Nephron progenitor cell (in vitro differentiated cells): ENCODE data around the gene TTLL11.

Experiments used
- DNase-seq: peaks from one replicate; pipeline ENCODE4 v3.0.0; 2021
- H3K27ac Mint-ChIP-seq: 2 replicates; pipeline ENCODE4 v1.8.0; 2021; ENCODE audit warnings: mild to moderate bottlenecking, moderate library complexity, mixed read lengths
- H3K27me3 Mint-ChIP-seq: 2 replicates; pipeline ENCODE4 v1.8.0; 2021; ENCODE audit warnings: mild to moderate bottlenecking, low read depth, mixed read lengths; ENCODE audit not compliant: poor library complexity
- H3K36me3 Mint-ChIP-seq: 2 replicates; pipeline ENCODE4 v1.8.0; 2021; ENCODE audit warnings: low read depth, mixed read lengths
- H3K4me1 Mint-ChIP-seq: 2 replicates; pipeline ENCODE4 v1.8.0; 2021; ENCODE audit warnings: mixed read lengths
- H3K4me3 Mint-ChIP-seq: 2 replicates; pipeline ENCODE4 v1.8.0; 2021; ENCODE audit warnings: mild to moderate bottlenecking, moderate library complexity, mixed read lengths
- H3K9me3 Mint-ChIP-seq: 2 replicates; pipeline ENCODE4 v1.8.0; 2021; ENCODE audit warnings: mild to moderate bottlenecking, moderate library complexity, mixed read lengths
- TF ChIP-seq, protein P1 (sequence below): fragments of 200-600 bp; sonication (generic); IDR thresholded peaks from 2 replicates; pipeline ENCODE4 v1.5.0; 2021; ENCODE audit warnings: antibody characterized with exemption

Gene TTLL11

DNA sequence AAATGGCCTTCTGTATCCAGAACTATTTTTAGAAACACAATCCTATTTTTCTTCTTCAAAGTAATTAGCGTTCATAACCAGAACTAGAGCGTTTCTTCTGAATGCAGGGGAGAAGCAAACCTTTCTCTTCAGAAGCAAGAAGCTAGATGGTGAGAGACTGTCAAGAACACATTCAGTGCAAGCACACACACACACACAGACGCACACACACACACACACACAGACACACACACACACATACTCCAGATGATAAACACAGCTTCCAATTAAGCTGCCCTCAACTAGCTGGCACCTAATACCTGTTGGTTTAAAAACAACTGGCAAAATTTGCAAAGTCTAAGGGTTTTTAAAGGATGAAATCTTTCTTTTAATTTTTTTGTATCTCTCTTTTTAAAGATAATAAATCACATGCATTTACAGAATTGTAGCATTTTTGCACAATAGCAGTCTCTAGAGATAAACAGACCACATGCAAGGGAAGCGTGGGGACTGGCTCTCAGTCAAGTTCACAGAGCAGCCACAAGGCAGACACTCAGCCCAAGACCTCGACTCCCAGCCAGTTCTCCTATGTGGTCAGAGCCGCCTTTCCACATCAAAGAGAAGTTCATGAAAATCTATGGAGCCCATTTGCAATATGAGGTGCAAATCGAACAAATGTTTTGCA, 138.5 kb downstream of the TTLL11 start:
- Mint-ChIP-seq H3K4me3 (no peak overlapping the region), H3K27ac (no peak overlapping the region), H3K36me3 (no peaks in the 10 kb centered on the region), H3K27me3 (peaks cover 12% of the 10 kb centered on the region), H3K9me3 (no peaks in the 10 kb centered on the region), H3K4me1 (peaks cover 5% of the 10 kb centered on the region)
- DNase-seq, result no peak
- TF ChIP-seq, protein P1, sequence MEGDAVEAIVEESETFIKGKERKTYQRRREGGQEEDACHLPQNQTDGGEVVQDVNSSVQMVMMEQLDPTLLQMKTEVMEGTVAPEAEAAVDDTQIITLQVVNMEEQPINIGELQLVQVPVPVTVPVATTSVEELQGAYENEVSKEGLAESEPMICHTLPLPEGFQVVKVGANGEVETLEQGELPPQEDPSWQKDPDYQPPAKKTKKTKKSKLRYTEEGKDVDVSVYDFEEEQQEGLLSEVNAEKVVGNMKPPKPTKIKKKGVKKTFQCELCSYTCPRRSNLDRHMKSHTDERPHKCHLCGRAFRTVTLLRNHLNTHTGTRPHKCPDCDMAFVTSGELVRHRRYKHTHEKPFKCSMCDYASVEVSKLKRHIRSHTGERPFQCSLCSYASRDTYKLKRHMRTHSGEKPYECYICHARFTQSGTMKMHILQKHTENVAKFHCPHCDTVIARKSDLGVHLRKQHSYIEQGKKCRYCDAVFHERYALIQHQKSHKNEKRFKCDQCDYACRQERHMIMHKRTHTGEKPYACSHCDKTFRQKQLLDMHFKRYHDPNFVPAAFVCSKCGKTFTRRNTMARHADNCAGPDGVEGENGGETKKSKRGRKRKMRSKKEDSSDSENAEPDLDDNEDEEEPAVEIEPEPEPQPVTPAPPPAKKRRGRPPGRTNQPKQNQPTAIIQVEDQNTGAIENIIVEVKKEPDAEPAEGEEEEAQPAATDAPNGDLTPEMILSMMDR, result no peak

DNA sequence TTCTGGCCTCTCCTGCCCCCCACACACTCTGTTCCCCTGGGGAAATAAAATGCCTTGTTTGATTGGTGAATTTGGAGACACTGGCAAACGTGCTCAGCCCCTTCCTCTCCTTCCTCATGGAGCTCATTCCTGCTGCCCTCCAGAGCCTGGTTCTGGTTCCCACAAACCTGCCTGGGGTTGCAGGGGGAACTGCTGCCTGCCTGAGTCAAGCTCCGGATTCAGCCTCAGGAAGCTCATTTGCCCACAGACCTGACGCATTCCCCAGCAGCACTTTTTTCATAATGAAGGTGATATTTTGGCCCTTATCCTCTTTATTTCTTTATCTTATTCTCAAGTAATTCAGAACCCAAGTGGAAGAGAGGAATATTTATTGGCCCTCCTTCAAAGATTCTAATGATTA, 140.5 kb downstream of the TTLL11 start:
- H3K36me3 Mint-ChIP-seq, result no peaks in the 10 kb centered on the region
- TF ChIP-seq, protein P1, result no peak
- H3K4me1 Mint-ChIP-seq, result peaks cover 5% of the 10 kb centered on the region
- no peak overlapping the region for H3K4me3 Mint-ChIP-seq
- DNase-seq, result no peak
- H3K27ac Mint-ChIP-seq, result no peak overlapping the region
- H3K9me3 Mint-ChIP-seq, result no peaks in the 10 kb centered on the region
- H3K27me3 Mint-ChIP-seq, result peaks cover 16% of the 10 kb centered on the region

DNA sequence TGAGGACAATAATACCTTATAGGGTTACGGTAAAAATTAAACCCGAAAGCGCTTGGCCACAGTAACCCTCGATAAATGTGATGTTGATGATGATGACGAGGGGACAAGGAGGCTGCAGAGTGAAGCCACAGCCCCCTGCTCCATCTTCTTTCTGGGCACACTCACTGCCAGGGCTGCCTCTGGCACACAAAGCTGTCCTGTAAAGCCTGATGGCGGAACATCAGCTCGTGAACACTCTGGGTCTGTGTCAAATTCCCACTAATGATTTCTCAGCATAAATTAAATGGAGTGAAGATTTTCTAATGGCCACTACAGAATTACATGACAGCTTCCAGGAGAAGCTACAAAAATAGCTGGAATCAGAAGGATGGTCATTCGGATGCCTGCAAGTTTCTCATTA, 142.2 kb downstream of the TTLL11 start:
- Mint-ChIP-seq H3K9me3 (no peaks in the 10 kb centered on the region), H3K4me3 (no peak overlapping the region), H3K4me1 (peaks cover 5% of the 10 kb centered on the region), H3K27ac (no peak overlapping the region), H3K27me3 (peaks cover 12% of the 10 kb centered on the region), H3K36me3 (no peaks in the 10 kb centered on the region)
- DNase-seq, result no peak
- TF ChIP-seq, protein P1, result no peak

DNA sequence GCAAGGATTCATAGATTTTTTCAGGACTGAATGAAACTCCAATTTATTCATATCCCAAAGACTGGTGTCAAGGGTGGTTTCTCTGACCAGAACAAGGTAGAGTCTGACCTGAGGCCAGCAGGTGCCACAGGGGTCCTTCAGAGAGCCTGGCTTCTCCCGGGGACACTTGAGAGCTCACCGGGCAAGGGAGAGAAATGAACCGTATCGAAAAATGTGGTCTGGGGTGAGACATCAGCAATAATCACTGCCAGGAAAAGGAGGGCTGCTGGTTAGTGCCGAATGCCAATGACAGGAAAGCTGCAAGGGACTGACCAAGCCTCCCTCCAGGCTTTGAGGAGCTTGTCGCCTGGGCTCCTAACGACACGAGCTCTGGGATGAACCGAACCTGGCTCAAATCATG, 142.7 kb downstream of the TTLL11 start:
- Mint-ChIP-seq H3K27ac (peak overlapping the region; percentile 6), H3K27me3 (peaks cover 14% of the 10 kb centered on the region), H3K4me3 (no peak overlapping the region), H3K9me3 (no peaks in the 10 kb centered on the region), H3K4me1 (peaks cover 5% of the 10 kb centered on the region), H3K36me3 (no peaks in the 10 kb centered on the region)
- TF ChIP-seq, protein P1, result no peak
- no peak for DNase-seq

DNA sequence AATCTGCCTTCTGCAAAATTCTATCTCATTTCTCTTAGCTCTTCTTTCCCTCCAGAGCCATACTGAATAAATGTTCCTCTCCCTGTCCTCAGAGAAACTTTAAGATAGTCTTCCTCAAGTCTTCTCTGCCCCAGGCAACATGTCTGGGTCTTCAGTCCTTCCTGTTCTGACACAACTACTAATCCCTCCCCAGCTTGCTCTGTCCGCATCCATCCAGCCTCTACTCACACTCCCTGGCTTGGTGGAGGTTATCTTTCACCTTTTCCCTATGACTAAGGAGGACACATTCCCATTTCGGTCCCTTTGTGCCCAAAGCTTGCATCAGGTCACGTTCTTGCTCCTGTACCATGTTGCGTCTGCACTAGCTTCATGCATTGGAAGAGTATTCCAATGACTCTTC, 143.3 kb downstream of the TTLL11 start:
- TF ChIP-seq, protein P1, result no peak
- H3K27ac Mint-ChIP-seq, result no peak overlapping the region
- DNase-seq, result no peak
- peaks cover 17% of the 10 kb centered on the region for H3K27me3 Mint-ChIP-seq
- H3K36me3 Mint-ChIP-seq, result no peaks in the 10 kb centered on the region
- peaks cover 5% of the 10 kb centered on the region for H3K4me1 Mint-ChIP-seq
- no peaks in the 10 kb centered on the region for H3K9me3 Mint-ChIP-seq
- H3K4me3 Mint-ChIP-seq, result no peak overlapping the region

DNA sequence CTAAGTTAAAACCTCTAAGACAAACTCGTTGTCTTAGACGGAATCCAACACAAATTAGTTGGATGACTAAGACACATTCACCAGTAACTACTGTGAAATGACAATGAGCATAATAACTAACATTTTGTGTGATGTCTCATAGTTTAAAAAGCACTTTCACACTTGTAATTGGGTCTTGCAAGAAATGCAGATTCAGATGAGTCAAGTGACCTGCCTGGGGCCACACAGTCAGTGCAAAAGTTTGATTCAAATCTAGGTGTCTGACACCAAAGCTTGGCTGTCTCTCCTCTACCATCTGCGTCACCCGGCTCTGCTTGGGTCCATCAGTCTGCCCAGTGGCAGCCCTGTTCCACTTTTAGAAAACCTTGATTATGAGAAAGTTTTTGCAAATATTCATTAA, 143.7 kb downstream of the TTLL11 start:
- Mint-ChIP-seq H3K27ac (no peak overlapping the region), H3K4me1 (peaks cover 5% of the 10 kb centered on the region), H3K36me3 (no peaks in the 10 kb centered on the region), H3K9me3 (no peaks in the 10 kb centered on the region), H3K27me3 (peaks cover 17% of the 10 kb centered on the region), H3K4me3 (no peak overlapping the region)
- DNase-seq, result no peak
- TF ChIP-seq, protein P1, result no peak
